Head of caudate nucleus (tissue), 42 donors: ENCODE data around the gene RNF144B.

Source experiments
- DNase-seq, 42 donors: peaks; one replicate each; pipeline versions ENCODE4 v3.0.0 to v3.0.0-alpha.2; 2020 to 2021; ENCODE audit warnings: mixed read lengths in 7 of 42
- intact Hi-C: fragments of 100-400 bp; cut with DNase I; formaldehyde crosslinking; loops from one replicate; pipeline ENCODE4 v1.15.0; 2022

Gene RNF144B

GRCh38 chr6:18496462-18496861 is 109.3 kb downstream of the RNF144B start:
- intact Hi-C loops, result no loop called here
- DNase-seq, result no peak

GRCh38 chr6:18497006-18497405 is 109.9 kb downstream of the RNF144B start:
- DNase-seq, result no peak
- intact Hi-C loops, result no loop called here

DNA sequence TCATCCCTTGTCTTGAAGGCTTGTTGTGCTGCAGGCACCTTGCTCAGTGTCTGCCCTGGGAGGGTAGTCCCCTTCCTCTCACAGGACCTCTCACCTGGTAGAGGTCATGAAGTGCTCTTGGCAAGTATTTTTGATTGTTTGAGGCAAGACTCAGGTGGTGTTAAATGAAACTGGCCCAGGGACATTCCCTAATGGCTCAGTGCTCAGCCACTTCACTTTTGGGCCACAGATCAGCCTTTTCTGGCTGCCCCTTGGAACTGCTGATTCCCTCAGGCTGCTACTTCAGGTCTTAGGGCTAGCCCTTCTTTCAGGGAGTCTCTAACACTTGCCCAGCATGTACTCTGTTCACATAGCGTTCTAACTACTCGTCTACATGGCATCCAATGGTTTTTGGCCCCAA is 111.3 kb downstream of the RNF144B start:
- intact Hi-C loops, result no loop called here
- DNase-seq, result no peak

DNA sequence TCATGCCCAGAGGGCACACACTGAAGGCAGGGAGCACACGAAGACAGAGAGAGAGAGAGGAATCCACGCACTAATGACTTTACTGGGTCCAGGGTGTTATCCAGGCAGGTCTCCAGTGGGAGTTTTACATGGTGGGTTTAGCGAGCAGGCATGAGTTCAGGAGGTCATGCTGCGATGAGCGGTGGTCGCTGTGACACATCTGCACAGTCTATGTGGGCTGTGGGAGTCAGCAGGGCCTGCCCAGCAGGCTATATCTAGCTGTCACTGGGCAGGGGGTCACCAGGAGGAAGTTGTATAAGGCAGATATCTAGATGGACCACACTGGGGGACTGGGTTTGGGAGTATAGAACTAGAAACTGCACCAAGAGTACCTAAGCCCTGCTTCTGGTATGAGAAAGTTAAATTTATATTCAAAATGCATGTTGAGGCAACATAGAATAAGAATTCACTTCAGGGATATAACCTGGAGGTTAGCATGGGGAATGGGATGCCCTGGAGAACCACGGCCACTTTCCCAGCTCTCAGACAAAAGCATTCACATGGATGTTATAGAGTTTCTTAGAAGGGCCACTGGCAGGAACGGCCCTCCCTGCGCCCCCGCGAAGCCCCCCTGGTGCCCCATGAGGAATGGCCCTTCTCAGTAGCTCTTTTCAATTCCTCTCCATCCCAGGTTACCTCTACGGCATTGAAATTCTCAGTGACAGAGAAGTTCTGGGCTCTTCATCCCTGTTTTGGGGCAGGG is 113.9 kb downstream of the RNF144B start:
- intact Hi-C loops, result no loop called here
- no peak for DNase-seq

GRCh38 chr6:18501663-18502013 is 114.5 kb downstream of the RNF144B start:
- DNase-seq, result peak in 32 of 42 donors; percentile 5 to 68 (median 31)
- intact Hi-C loops, result no loop called here

GRCh38 chr6:18503206-18503592 is 116.0 kb downstream of the RNF144B start:
- intact Hi-C loops, result no loop called here

DNA sequence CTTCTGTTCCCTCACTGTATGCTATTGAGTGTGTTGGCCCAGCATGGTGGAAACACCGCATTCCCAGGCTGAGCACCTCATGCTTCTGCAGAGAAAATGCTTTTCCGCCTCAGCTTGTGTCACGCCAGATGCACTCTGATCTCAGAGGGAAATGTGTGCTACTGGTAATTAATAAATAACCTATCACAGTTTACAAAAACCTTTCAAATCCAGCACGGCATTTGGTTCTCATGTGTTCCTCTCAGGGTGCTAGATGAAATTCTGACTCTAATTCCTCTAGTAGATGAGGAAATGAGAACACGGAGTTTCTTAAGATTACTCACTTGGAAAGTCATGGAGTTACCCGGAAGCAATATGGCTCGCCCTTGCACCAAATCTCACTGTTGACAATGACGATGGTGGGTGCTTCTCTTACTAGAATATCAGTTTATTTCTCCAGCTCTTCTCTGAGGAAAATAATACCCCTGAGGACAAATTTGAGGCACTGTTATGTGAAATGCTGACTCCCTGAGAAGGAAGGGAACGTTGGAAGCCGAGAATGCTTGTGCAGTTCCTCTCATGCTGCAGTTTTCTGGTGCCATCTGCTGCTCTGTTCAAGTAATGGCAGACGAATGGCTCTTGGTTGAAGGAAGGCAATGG is 116.6 kb downstream of the RNF144B start:
- peak in 41 of 42 donors; percentile 8 to 89 (median 68) for DNase-seq
- intact Hi-C loops, result loop anchor here (2.0 kb wide), 1 partner anchor 179 kb away; no protein-coding TSS in a partner anchor

More at GRCh38 chr6:18503206-18503592, 116.0 kb downstream of the RNF144B start:
- DNase-seq, result no peak

- no peak for DNase-seq
- intact Hi-C loops, result loop anchor here (2.0 kb wide), 1 partner anchor 179 kb away; no protein-coding TSS in a partner anchor
Measured at GRCh38 chr6:18504232-18504596, 117.1 kb downstream of the RNF144B start.

GRCh38 chr6:18506382-18507017 is 119.3 kb downstream of the RNF144B start:
- no peak for DNase-seq
- intact Hi-C loops, result no loop called here

GRCh38 chr6:18507018-18507415 is 119.9 kb downstream of the RNF144B start:
- intact Hi-C loops, result no loop called here
- no peak for DNase-seq

DNA sequence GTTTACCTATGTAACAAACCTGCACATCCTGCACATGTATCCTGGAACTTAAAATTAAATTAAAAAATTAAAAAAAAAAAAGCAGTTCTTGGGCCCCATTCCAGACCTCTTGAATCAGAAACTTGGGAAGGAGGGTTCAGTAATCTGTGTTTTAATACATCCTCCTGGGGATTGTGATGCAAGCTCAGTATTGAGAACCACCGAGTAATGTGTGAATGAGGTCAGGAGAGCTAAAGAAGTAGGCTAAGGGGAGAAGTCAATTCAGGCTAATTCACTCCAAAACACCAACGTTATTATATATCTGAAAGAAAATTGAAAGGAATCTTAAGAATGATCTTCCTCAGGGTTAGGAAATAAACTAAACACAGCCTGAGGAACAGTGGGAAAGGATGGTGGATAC is 120.4 kb downstream of the RNF144B start:
- intact Hi-C loops, result no loop called here
- DNase-seq, result no peak

DNA sequence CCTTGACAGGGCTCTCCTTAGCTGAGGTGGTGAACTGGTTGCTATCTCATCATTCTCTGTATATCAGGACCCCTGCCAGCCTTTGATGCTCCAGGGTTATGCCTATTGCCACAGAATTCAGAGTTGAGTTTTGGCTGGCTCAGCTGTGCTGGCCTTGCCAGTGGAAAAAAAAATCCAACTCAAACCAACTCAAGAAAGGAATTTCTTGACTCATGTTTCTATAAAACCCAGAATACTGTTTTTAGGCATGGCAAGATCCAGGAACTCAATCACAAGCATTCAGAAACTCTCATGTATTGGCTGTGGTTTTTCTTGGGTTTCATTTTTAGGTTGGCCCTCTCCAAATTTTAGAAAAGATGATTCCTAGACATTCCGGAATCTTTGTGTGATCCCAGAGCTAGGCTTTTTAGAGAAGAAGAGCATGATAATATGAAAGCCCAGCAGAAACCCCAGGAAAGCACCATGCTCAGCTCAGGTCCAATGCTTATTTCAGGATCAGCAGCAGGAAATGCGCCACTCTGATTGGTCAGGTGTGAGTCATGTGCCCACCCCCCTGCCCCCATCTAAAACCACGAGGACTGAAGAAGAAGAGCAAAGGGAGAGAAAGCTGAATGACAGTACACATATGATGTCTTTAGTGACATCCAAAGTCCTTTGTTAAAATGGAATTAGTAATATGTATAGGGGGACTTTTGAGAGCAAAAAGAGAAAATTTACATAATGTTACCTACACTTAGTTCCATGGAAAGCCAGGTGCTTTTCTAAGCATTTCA is 122.9 kb downstream of the RNF144B start:
- intact Hi-C loops, result no loop called here
- no peak for DNase-seq

DNA sequence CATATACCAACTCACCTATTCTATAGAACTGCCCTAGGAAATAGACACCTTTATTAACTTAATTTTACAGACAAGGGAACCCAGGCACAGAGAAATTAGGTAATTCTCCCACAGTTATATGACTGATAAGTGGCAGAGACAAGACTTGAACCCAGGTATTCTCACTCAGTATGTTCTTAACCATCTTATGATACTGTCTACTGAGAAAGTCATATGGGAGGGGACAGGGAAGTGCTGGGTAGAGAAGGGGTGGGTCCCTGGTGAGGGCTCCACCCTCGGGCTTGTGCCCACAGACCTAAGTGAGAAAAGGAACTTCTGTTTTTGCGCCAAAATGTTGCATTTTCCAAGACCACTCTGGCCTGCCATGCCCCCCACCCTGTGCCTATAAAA is 123.5 kb downstream of the RNF144B start:
- intact Hi-C loops, result no loop called here
- no peak for DNase-seq

DNA sequence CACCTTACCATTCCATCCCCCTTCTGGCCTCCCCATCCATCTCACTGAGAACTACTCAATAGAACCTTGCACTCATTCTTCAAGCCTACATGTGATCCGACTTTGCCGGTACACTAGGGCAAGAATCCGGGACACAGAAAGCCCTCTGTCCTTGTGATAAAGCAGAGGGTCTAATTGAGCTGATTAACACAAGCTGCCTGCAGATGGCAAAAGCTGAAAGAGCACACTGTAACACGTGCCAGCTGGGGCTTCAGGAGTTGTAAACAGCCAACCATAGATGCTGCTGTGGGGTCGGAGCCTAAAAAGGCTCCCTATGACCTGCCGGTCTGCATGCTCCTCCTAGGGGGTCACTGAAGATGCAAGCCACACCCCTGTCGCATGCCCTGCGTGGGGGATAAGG is 124.1 kb downstream of the RNF144B start:
- DNase-seq, result peak in 2 of 42 donors; percentile 3 to 6
- intact Hi-C loops, result no loop called here

- intact Hi-C loops, result no loop called here
- no peak for DNase-seq
Measured at GRCh38 chr6:18513253-18513798, 126.2 kb downstream of the RNF144B start.

- DNase-seq, result no peak
- intact Hi-C loops, result no loop called here
Measured at GRCh38 chr6:18514180-18514579, 127.0 kb downstream of the RNF144B start.

- intact Hi-C loops, result no loop called here
- DNase-seq, result no peak
Measured at GRCh38 chr6:18515767-18516166, 128.6 kb downstream of the RNF144B start.
